HG02885 (cell line): Measurements from ENCODE around the gene TRIM25.
A peak's percentile ranks its signal among the peaks of the same experiment; 100 is the strongest.

ENCODE experiments used
- ATAC-seq: cut with Tn5 transposase; IDR thresholded peaks from one replicate; pipeline ENCODE4 v1.9.1; 2021; ENCODE audit warnings: mild to moderate bottlenecking; ENCODE audit not compliant: unreplicated experiment, poor library complexity

Gene TRIM25

DNA sequence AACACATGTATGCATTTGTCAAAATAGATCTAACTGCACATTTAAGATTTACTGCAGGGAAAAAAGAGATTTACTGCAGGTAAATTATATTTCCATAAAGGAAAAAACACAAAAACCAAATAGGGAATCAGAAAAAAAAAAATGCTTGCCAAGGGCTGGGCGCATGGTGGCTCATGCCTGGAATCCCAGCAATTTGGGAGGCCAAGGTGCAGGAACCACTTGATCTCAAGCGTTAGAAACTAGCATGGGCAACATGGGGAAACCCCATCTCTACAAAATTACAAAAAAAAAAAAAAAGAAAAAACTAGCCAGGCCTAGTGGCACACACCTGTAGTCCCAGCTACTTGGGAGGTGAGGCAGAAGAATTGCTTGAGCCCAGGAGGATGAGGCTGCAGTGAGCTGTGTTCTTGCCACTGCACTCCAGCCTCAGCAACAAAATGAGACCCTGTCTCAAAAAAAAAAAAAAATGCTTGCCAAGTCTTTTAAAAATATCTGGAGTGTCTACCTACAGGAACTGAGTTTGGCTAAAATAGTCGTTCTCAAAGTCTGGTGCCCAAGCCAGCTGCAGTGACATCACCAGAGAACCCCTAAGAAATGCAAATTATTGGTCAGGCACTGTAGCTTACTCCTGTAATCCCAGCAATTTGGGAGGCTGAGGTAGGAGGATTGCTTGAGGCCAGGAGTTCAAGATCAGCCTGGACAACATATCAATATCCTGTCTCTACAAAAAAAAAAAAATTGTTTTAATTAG lies 17.5 kb downstream of the TRIM25 start:
- ATAC-seq: no peak

DNA sequence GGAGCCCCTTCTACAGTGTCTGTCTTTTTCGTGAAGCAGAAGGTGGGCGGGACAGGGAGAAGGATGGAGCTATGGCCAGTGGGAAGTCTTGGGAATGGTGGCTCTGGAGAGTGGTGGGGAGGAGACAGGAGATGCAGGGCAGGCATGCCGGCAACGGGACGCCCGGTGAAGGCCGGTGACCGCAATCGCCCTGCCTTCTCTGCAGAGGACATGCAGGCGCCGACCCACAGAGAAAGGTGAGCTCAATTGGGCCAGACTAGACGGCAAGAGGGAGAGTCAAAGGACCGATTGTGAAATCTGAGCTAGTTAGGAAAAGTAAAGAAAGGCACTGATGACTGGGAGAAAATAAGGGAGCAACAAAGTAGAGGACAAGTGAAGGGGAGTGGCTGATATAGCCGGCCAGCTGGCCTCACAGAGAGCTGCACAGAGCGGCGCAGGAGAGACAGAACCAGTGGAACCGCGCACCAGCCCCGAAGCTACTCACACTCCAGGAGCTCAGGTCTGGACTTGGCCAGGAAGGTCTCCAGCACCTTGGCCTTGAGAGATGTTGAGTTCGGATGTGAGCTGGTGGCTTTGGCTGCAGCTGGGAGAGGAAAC lies 18.9 kb downstream of the TRIM25 start:
- no peak for ATAC-seq

DNA sequence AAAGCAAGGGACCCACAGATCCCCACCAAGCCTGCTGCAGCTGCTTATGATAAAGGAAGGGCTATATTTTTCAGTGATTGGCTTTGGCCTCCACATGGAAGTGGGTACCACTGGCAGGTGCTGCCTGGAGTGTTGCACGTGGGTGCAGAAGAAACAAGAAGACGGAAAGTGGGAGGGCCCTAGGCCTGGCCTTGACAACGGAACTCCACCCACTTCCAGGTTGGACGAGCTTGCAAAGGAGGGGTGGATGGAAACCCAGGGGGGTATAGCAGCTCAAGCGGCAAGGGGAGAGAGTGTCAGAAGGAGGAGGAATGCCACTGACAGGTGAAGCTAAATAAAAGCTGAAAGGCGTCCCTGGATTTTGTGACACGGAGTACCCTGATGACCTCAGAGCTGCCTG lies 20.3 kb downstream of the TRIM25 start:
- ATAC-seq: no peak

DNA sequence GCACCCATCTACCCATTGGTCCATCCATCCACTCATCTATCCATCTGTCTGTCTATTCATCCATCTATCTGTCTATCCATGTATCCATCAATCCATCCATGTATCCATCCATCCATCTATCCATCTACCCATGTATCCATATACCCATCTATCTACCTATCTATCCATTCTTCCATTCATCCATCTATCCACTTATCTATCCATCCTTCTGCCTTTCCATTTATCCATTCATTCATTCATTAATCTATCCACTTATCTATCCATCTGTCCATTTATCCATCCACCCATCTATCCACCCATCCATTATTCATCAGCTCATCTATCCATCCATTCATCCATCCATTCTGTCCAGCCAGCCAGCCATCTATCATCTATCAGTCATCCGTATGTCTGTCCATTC lies 21.5 kb downstream of the TRIM25 start:
- ATAC-seq: no peak

DNA sequence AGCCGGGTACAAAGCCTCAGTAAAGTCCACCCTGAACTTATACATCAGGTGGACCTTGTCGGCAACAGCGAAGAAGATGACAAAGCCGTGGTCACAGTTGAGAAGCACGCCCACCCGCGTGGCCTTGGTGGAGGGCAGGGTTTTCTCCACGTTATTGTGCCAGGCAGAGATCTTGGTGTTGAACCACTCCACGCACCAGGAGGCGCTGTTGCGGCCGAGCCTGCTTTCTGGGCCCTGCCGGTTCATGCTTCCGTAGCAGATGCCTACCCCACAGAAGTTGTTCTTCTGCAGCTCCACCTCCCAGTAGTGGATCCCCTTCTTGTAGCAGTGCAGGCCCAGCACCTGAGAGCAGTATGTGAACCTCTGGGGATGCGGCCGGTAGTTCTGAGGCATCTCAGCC lies 22.1 kb downstream of the TRIM25 start:
- no peak for ATAC-seq

DNA sequence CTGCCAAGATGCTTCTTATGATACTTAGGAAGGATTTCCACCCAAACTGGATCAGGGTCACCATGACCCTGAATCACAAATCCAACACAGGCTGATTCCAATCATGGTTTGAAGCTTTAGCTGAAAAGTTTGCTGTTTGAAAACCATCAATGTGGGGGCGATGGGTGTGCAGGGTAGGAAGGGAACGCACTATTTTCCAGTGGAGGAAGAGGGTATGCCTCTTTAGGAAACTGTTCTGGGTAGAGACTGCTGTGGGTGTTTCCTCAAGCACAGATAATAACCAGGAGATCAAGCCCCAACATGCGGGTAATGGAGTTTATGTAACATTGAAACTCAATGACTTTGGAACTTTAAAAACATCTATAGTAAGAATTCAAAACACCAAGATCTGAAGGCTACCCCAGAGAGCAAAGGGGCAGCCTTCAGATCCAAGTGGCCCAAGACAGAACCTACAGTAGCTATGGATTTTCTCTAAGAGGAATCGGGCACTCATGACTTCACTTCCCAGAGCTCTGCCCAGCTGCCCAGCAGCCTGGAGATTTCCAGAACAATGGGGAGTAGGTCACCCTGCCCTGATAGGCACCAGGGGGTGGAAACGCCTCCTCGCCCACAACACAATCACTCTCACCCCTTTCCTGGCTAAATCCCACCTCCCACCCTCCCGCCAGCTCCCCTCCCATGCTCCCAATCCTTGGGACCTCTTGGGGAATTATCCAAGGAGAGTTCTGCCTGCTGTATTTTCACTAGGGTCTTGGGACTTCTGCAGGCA lies 22.8 kb downstream of the TRIM25 start:
- ATAC-seq: no peak

DNA sequence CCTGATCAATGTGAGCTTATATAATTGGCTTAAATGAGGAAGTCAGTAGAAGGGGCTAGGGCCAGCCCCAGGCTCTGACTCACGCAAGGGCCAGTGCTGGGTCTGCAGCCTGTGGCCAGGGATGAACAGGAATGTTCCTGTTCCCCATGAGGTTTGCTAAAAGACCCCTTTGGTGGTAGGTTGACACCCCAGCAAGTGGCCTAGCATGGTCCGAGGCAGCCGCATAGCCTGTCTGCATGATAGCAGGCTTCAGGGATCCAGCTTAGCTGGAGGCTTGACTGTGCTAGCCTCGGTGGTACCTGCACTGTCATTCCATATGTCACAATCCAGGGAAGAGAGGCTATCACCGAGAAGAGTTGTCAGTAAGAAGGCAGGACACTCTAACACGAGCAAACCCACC lies 23.5 kb downstream of the TRIM25 start:
- no peak for ATAC-seq

DNA sequence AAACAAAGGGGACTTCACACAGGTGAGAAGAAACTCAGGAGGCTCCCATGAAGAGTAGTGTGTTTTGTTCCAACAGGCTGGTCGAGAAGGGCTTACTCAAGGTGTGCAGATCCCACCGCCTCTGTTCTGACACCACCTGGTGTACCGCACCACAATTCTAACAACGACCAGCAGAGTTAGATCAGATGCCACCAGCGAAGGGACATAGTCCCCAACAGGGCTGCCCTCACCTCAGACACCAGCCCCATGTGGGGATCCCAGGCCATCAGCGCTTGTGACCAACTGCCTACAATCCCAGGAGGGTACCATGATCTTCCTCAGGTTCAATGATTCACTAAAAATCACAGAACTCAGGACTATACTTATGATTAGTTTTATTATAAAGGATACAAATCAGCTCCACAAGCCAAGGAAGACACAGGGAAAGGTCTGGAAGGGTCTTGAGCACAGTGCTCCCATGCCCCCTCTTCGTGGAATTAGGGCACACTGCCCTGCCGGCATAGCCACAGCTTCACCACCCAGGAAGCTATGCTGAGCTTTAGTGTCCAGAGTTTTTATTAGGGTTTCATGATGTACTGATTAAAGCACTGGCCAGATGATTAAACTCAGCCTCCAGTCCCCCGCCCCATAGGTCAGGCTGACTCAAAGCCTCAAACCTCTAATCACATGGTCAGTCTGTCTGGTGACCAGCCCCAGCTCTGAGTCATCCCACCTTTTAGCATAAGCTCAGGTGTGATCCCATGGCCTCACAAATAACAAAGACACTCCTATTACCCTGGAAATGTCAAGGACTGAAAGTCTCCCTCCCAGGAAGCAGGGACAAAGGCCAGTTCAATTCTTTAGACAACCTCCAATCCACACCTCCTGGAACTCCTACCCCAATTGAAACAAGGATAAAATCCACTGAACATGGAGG lies 26.0 kb downstream of the TRIM25 start:
- no peak for ATAC-seq

DNA sequence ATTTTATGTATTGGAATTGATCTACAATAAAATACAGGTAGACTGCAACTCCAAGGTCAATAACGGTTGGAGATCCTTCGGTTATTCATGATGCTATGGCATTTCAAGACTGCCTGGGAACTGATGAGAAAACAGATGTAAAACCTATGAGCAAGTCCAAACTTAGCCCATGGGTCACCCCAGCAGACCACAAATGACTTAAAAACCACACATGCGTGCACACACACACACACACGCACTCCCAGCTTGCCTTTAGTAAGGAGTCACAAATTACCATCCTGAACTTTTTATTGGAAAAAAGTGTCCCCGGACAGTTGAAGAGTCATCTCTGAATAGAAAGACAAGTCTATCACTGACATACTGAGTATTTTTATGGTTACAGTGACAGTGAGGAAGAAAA lies 26.7 kb downstream of the TRIM25 start:
- ATAC-seq: no peak

DNA sequence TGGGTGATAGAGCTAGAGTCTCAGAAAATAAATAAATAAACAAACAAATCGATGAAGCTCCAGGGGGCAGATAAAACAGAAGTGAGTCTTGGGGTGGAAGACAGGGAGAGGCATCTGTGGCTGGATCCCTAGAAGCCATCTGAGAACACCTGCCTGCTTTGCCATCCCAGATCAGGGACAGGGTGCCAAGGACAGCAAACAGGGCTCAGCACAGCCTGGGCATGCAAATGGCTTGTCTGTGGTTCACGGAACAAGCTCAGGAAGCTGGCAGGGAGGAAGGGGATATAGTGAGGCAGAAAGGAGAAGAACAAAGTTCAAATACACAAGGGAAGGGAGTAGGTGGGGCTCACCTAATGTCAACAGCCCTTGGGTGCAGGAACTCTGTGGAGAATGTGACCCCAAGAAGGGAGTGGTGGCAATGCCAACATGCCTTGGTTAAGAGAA lies 27.5 kb downstream of the TRIM25 start:
- no peak for ATAC-seq

DNA sequence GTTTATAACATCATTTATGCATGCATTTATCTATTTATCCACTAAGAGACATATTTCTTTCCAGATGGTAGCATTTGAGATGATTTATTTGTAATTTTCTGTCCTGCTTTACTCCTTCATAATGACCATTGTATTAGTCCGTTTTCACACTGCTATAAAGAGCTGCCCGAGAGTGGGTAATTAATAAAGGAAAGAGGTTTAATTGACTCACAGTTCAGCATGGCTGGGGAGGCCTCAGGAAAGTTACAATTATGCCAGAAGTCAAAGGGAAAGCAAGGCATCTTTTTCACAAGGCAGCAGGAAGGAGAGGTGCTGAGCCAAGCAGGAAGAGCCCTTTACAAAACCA lies 28.6 kb downstream of the TRIM25 start:
- ATAC-seq: no peak

DNA sequence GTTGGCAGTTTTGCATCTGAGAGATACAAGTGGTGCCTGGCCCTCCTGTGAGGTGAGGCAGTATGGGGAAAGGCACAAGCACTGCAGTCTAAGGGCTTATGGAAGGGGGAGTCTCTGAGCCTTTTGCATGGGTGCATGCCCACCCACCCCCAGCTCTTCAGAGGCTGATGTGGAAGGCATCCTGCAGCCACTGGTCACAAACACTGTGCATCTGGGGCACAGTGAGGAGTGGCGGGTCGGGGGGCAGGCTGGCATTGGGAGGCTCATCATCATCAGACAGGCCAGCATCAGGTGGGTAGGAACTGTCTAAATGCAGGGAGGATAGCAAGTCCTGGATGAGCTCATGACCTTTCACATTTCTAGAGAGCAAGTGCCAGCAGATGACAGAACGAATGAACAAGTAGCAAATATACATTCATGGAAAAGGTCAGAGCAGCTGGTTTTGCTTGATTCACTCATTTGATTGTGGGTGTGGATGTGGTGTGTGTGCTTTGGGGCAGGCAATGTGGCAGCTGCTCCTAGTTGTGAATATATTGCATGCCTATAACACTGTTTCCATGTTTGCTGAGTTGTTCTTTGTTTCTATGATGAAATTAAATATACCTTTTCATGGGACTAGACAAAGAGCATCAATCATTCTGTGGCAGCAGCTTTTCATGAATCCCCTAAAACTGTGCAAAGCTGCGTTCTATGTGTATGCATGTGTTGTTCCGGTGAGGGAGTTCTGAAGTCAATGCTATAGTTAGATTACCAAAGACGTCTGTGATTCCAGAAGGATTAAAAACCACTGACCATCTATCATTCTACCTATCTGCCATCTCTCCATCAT lies 29.2 kb downstream of the TRIM25 start:
- ATAC-seq: no peak

DNA sequence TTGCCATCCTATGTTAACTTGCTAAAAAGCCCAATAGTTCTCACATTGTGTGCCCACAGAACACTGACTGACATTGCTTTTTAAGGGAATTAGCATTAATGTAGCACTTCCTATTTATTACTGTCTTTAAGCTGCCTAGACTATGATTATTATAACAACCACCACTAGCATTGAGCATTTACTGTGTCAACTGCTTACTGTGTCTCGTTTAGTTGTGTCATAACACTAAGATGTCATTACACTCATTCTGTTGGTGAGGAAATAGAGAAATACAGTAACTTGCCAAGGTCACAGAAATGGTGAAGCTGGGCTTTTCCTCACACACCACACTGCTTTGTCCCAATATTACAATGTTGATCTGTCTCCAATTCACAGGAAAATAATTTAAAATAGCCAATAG lies 30.2 kb downstream of the TRIM25 start:
- ATAC-seq: no peak

DNA sequence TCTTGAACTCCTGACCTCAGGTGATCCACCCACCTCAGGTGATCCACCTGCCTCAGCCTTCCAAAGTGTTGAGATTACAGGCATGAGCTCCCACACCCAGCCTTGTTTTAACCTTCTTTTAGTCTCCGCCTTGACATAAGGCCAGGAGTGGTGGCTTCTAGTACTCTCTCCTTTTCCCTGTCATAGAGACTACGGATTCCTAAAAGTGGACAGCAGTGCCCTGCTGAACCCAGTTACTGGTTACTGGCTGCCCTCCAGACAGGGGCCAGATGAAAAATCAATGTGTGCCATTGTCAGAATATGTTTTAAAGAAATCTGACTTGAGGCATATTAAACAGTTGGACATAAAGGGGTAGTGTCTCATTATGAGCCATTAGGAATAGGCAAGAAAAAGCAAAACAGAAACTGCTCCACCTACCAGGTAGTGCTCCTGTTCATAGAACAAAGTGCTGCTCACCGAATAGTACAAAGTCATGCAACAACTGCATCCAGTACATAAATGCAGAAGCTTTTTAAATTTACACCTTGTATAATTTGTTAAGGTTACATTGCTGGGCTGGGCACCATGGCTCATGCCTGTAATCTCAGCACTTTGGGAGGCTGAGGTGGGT lies 32.1 kb downstream of the TRIM25 start:
- ATAC-seq: no peak

DNA sequence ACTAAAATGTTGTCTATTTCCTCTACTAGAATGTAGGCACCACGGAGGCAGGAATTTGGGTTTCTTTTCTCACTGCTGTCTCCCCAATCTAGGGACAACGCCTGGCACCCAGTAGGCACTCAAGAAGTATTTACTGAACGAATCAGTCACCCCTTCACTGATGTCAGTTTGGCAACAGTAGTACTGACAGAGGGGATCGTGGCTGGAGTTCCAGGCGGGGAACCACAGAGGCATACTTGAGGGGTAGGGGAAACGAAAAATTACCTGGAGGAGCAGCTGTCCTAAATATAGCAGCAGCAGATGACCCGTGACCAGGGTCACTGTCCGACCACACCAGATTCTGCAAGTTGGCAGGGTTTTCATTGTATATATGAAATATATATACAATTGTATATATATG lies 33.3 kb downstream of the TRIM25 start:
- no peak for ATAC-seq

DNA sequence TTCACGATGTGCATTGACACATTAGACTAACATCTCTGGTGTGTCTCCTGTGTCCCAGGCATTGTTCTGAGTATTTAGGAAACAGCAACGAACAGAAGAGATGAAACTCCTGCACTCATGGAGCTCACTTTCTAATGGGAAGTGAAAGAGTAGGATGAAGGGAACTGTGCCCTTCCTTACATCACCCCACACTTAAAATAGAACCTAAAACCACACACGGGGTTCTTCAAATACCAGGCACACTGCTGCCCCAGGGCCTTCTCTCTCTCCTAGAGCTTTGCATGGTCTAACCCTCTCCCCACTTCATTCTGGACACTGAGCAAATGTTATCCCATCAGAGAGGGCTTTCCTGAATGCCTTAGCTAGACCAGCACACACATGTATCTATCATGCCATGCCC lies 33.7 kb downstream of the TRIM25 start:
- ATAC-seq: no peak

DNA sequence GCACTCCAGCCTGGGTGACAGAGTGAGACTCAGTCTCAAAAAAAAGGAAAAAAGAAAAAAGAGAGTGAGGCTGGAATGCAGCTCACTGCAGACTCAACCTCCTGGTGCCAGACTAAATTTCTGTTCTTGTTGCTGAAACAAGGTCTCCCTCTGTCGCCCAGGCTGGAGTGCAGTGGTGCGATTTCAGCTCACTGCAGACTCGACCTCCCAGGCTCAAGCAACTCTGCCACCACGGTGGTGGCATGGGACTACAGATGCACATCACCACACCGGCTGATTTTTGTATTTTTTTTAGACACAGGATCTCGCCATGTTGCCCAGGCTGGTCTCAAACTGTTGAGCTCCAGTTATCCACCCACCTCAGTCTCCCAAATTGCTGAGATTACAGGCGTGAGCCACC lies 34.6 kb downstream of the TRIM25 start:
- ATAC-seq: no peak

DNA sequence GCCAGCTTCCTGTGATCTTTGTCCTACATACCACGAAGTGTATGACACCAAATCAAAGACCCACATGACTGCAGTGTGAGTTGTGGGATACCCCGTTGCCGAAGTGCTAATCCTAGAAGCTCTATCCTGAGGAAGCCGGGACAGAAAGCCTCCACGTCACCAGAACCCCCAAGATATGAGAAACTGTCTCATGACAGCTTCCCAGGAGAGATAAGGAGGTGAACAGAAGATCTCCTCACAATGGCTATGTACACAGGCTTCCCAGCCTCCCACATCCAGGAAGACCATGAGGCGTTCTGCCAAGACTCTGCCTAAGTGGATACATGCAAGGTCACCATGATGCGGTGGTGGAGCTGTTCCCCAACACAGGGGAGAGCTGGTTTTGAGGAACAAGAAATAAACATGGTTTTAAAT lies 37.1 kb downstream of the TRIM25 start:
- ATAC-seq: no peak

DNA sequence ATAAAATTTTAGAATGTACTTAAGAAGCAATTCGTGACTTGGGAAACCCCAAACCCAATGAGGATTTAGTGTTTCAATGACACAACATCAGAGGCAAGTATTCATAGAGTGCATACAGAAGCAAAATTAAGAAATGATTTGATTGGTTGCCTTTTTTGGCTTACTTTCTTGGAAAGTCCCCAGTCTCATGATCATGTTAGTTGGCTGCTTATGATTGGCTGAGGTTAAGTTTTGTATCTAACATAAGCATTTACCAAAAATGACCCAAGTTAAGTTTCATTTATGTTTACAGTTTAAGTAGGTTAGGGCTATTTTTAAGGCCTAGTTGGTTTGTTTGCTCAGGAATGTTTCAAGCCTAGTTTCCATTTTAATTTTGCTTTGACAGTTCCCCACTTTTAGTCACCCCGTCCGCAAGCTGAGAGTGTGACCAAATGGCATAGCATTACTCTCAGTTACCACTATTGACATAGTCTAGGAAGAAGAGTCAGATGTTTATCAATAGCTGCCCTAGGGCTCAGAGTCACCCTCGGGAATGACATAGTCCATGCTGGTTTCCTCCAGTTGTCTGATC lies 43.7 kb downstream of the TRIM25 start:
- ATAC-seq: peak; percentile 67
